ENCODE measurements around the gene SYT7.
"Not testable (repeated sequence)": the region's sequence is repeated elsewhere in the genome, so short reads cannot be mapped to it uniquely, and the experiment has no call there.

SYT7 gene

GRCh38 chr11:61486011-61486620, 94.8 kb downstream of the SYT7 start:
- no peak for TF ChIP-seq FOXP2 (optimal IDR thresholded peaks at IDR 0.05; ENCODE audit: control extremely low read depth, extremely low read length, insufficient read depth)
- no peak for TF ChIP-seq POLR2AphosphoS5 (IDR thresholded peaks at IDR 0.05; ENCODE audit: borderline replicate concordance, low read depth, low read length)
- TF ChIP-seq EZH2 (IDR thresholded peaks at IDR 0.05): no peak
- DNase-seq (ENCODE audit: low read depth, low spot score): no peak
- Histone ChIP-seq H3K9me3 (ENCODE audit: low read depth, low read length) (no peaks in the 10 kb centered on the region), H3K9ac (ENCODE audit: insufficient read length) (no peak overlapping the region), H3K36me3 (ENCODE audit: insufficient read depth, low read length) (no peaks in the 10 kb centered on the region), H3K27ac (no peak overlapping the region), H3K4me3 (no peak overlapping the region)

GRCh38 chr11:61485080-61485479, 95.8 kb downstream of the SYT7 start:
- TF ChIP-seq FOXP2 (optimal IDR thresholded peaks at IDR 0.05; ENCODE audit: control extremely low read depth, extremely low read length, insufficient read depth) (no peak), EZH2 (IDR thresholded peaks at IDR 0.05) (no peak), POLR2AphosphoS5 (IDR thresholded peaks at IDR 0.05; ENCODE audit: borderline replicate concordance, low read depth, low read length) (no peak)
- no peak overlapping the region for H3K4me3 ChIP-seq
- H3K9me3 ChIP-seq (ENCODE audit: low read depth, low read length): no peaks in the 10 kb centered on the region
- no peak for DNase-seq (ENCODE audit: low read depth, low spot score)
- no peak overlapping the region for H3K27ac ChIP-seq
- H3K36me3 ChIP-seq (ENCODE audit: insufficient read depth, low read length): no peaks in the 10 kb centered on the region
- H3K9ac ChIP-seq (ENCODE audit: insufficient read length): no peak overlapping the region

- Histone ChIP-seq H3K9me3 (ENCODE audit: low read depth, low read length) (no peaks in the 10 kb centered on the region), H3K27ac (no peak overlapping the region), H3K4me3 (no peak overlapping the region), H3K9ac (ENCODE audit: insufficient read length) (no peak overlapping the region), H3K36me3 (ENCODE audit: insufficient read depth, low read length) (no peaks in the 10 kb centered on the region)
- no peak for DNase-seq (ENCODE audit: low read depth, low spot score)
- TF ChIP-seq EZH2 (IDR thresholded peaks at IDR 0.05) (no peak), FOXP2 (optimal IDR thresholded peaks at IDR 0.05; ENCODE audit: control extremely low read depth, extremely low read length, insufficient read depth) (no peak), POLR2AphosphoS5 (IDR thresholded peaks at IDR 0.05; ENCODE audit: borderline replicate concordance, low read depth, low read length) (no peak)
Measured at GRCh38 chr11:61484541-61484940, 96.3 kb downstream of the SYT7 start.

GRCh38 chr11:61482513-61482912, 98.4 kb downstream of the SYT7 start:
- H3K9ac ChIP-seq (ENCODE audit: insufficient read length): no peak overlapping the region
- DNase-seq (ENCODE audit: low read depth, low spot score): no peak
- H3K4me3 ChIP-seq: no peak overlapping the region
- no peaks in the 10 kb centered on the region for H3K36me3 ChIP-seq (ENCODE audit: insufficient read depth, low read length)
- H3K9me3 ChIP-seq (ENCODE audit: low read depth, low read length): no peaks in the 10 kb centered on the region
- H3K27ac ChIP-seq: no peak overlapping the region
- TF ChIP-seq FOXP2 (optimal IDR thresholded peaks at IDR 0.05; ENCODE audit: control extremely low read depth, extremely low read length, insufficient read depth): no peak
- no peak for TF ChIP-seq EZH2 (IDR thresholded peaks at IDR 0.05)
- TF ChIP-seq POLR2AphosphoS5 (IDR thresholded peaks at IDR 0.05; ENCODE audit: borderline replicate concordance, low read depth, low read length): no peak

GRCh38 chr11:61481806-61482205, 99.1 kb downstream of the SYT7 start:
- DNase-seq (ENCODE audit: low read depth, low spot score): no peak
- no peaks in the 10 kb centered on the region for H3K36me3 ChIP-seq (ENCODE audit: insufficient read depth, low read length)
- no peaks in the 10 kb centered on the region for H3K9me3 ChIP-seq (ENCODE audit: low read depth, low read length)
- no peak overlapping the region for H3K27ac ChIP-seq
- H3K4me3 ChIP-seq: no peak overlapping the region
- no peak overlapping the region for H3K9ac ChIP-seq (ENCODE audit: insufficient read length)
- no peak for TF ChIP-seq EZH2 (IDR thresholded peaks at IDR 0.05)
- TF ChIP-seq FOXP2 (optimal IDR thresholded peaks at IDR 0.05; ENCODE audit: control extremely low read depth, extremely low read length, insufficient read depth): no peak
- TF ChIP-seq POLR2AphosphoS5 (IDR thresholded peaks at IDR 0.05; ENCODE audit: borderline replicate concordance, low read depth, low read length): no peak

GRCh38 chr11:61480994-61481335, 99.9 kb downstream of the SYT7 start:
- no peak overlapping the region for H3K9ac ChIP-seq (ENCODE audit: insufficient read length)

GRCh38 chr11:61480261-61480993, 100.4 kb downstream of the SYT7 start:
- H3K9me3 ChIP-seq (ENCODE audit: low read depth, low read length): no peaks in the 10 kb centered on the region
- DNase-seq (ENCODE audit: low read depth, low spot score): no peak
- no peaks in the 10 kb centered on the region for H3K36me3 ChIP-seq (ENCODE audit: insufficient read depth, low read length)
- H3K9ac ChIP-seq (ENCODE audit: insufficient read length): no peak overlapping the region
- no peak for TF ChIP-seq FOXP2 (optimal IDR thresholded peaks at IDR 0.05; ENCODE audit: control extremely low read depth, extremely low read length, insufficient read depth)
- TF ChIP-seq POLR2AphosphoS5 (IDR thresholded peaks at IDR 0.05; ENCODE audit: borderline replicate concordance, low read depth, low read length): no peak
- no peak for TF ChIP-seq EZH2 (IDR thresholded peaks at IDR 0.05)
- no peak overlapping the region for H3K27ac ChIP-seq
- H3K4me3 ChIP-seq: no peak overlapping the region

More at GRCh38 chr11:61480994-61481335, 99.9 kb downstream of the SYT7 start:
- Histone ChIP-seq H3K9me3 (ENCODE audit: low read depth, low read length) (no peaks in the 10 kb centered on the region), H3K27ac (no peak overlapping the region), H3K4me3 (no peak overlapping the region), H3K36me3 (ENCODE audit: insufficient read depth, low read length) (no peaks in the 10 kb centered on the region)
- no peak for TF ChIP-seq EZH2 (IDR thresholded peaks at IDR 0.05)
- no peak for TF ChIP-seq POLR2AphosphoS5 (IDR thresholded peaks at IDR 0.05; ENCODE audit: borderline replicate concordance, low read depth, low read length)
- DNase-seq (ENCODE audit: low read depth, low spot score): no peak

- not testable (repeated sequence) for H3K27ac ChIP-seq
Measured at GRCh38 chr11:61479360-61480058, 101.4 kb downstream of the SYT7 start.

More at GRCh38 chr11:61479360-61480058, 101.4 kb downstream of the SYT7 start:
- not testable (repeated sequence) for H3K9ac ChIP-seq (ENCODE audit: insufficient read length); DNase-seq (ENCODE audit: low read depth, low spot score); H3K9me3 ChIP-seq (ENCODE audit: low read depth, low read length); H3K36me3 ChIP-seq (ENCODE audit: insufficient read depth, low read length); H3K4me3 ChIP-seq
